ENCODE data around the gene SENP5. TPM values are rescaled to one million over a fixed set of nuclear protein-coding genes. Genes with fewer than 3 reads are reported as not detected.

Gene SENP5
- total and polyA plus RNA-seq, 9 of the 15 experiments (the other 6 are each of a cell fraction or from before 2014, with no cell fraction given) = 18.3 to 59.7 (median 35.8) TPM

GRCh38 chr3:196867507-196868296 is at the start of gene SENP5 (continued):
- no peak for TF ChIP-seq SNAPC5 (CRISPR knock-in tag; IDR thresholded peaks at IDR 0.05)
- no peak for TF ChIP-seq CHD1 (IDR thresholded peaks at IDR 0.05; ENCODE audit: low read length)
- TF ChIP-seq SIN3B (IDR thresholded peaks at IDR 0.05; ENCODE audit: low read depth) = peak; percentile 96
- TF ChIP-seq POLR2G (IDR thresholded peaks at IDR 0.05; ENCODE audit: low read depth, low read length) = peak; percentile 98
- TF ChIP-seq ZBTB11 (CRISPR knock-in tag; IDR thresholded peaks at IDR 0.05) = peak in 1 of 3 experiments; percentile 59; a peak in 2 of 6 replicates
- TF ChIP-seq RCOR1 (IDR thresholded peaks at IDR 0.05; ENCODE audit: borderline replicate concordance in 1 of 2, low read depth in 2 of 2, low read length in 2 of 2) = no peak; a peak in 1 of 4 replicates
- TF ChIP-seq POU5F1 (IDR thresholded peaks at IDR 0.05; ENCODE audit: borderline replicate concordance, low read depth, low read length, partially characterized antibody) = no peak
- TF ChIP-seq MECOM (CRISPR knock-in tag; IDR thresholded peaks at IDR 0.05) = no peak
- peak; percentile 83 for TF ChIP-seq ZBTB17 (CRISPR knock-in tag; IDR thresholded peaks at IDR 0.05)
- no peak for TF ChIP-seq KLF13 (tag; IDR thresholded peaks at IDR 0.05; ENCODE audit: borderline replicate concordance, low read depth)
- TF ChIP-seq HNRNPL (IDR thresholded peaks at IDR 0.05; ENCODE audit: low read depth, low read length) = peak; percentile 55; the same call in 1 of the 2 replicates
- peak; percentile 51; the same call in 1 of the 2 replicates for TF ChIP-seq ZBTB9 (CRISPR knock-in tag; IDR thresholded peaks at IDR 0.05)
- TF ChIP-seq FOXM1 (IDR thresholded peaks at IDR 0.05; ENCODE audit: low read depth) = no peak
- TF ChIP-seq FOXM1 (CRISPR knock-in tag; IDR thresholded peaks at IDR 0.05; ENCODE audit: low read depth) = 0 out of 2 replicates have a peak, but pooled peaks have one; percentile 60
- TF ChIP-seq RAD21 (CRISPR knock-in tag; conservative IDR thresholded peaks at IDR 0.05 in 1 of 2, IDR thresholded peaks at IDR 0.05 in 1 of 2) = no peak
- TF ChIP-seq DLX4 (CRISPR knock-in tag; IDR thresholded peaks at IDR 0.05) = no peak
- 0 out of 2 replicates have a peak, but pooled peaks have one; percentile 18 for TF ChIP-seq SAFB (IDR thresholded peaks at IDR 0.05; ENCODE audit: borderline replicate concordance, low read depth, low read length)
- TF ChIP-seq TEAD4 (IDR thresholded peaks at IDR 0.05; ENCODE audit: low read length) = no peak
- TF ChIP-seq TEAD4 (CRISPR knock-in tag; IDR thresholded peaks at IDR 0.05; ENCODE audit: borderline replicate concordance) = peak; percentile 52; the same call in 1 of the 2 replicates
- TF ChIP-seq ZBTB12 (CRISPR knock-in tag; IDR thresholded peaks at IDR 0.05) = peak; percentile 94

All from K562 (cell line).